Astrocyte (in vitro differentiated cells and primary cell): ENCODE measurements around the gene MOSMO.

Source experiments
- EZH2 ChIP-seq: IDR thresholded peaks from 2 replicates; pipeline ENCODE4 v1.6.1; 2012; ENCODE audit warnings: mild to moderate bottlenecking, low read length, inconsistent platforms; ENCODE audit not compliant: insufficient read depth
- TF ChIP-seq, protein P1 (sequence below): IDR thresholded peaks from 2 replicates; pipeline ENCODE4 v1.5.1; 2011; ENCODE audit warnings: low read depth, mild to moderate bottlenecking, inconsistent platforms, low read length, moderate library complexity; ENCODE audit not compliant: insufficient read depth

DNA sequence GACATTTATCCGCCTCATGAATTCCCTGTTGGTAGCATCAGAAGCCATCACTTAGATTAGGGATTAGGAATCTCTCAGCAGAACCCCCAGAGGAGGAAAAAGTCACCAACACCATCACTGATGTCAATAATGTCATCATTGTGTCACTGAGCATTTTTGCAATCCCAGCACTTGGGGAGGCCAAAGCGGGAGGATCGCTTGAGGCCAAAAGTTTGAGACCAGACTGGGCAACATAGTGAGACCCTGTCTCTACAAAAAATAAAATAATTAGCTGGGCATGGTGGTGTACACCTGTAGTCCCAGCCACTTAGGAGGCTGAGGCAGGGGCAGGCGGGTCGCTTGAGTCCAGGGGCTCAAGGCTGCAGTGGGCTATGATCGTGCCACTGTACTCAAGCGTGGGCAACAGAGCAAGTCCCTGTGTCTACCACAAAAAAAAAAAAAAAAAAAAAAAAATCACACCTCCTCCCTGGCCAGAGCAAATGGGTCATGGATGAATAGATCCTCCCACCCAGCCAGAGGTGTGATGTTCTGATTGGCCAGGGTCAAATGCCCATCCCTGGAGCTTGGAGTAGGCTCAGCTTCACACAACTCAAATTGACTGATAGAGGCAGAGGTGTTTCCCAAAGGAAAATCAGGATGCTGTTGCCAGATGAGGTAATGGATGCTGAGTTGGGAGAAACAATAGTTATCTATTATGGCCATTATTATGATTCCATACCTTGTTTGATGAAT is 116.0 kb downstream of the MOSMO start:
- TF ChIP-seq EZH2 = no peak
- TF ChIP-seq, protein P1, sequence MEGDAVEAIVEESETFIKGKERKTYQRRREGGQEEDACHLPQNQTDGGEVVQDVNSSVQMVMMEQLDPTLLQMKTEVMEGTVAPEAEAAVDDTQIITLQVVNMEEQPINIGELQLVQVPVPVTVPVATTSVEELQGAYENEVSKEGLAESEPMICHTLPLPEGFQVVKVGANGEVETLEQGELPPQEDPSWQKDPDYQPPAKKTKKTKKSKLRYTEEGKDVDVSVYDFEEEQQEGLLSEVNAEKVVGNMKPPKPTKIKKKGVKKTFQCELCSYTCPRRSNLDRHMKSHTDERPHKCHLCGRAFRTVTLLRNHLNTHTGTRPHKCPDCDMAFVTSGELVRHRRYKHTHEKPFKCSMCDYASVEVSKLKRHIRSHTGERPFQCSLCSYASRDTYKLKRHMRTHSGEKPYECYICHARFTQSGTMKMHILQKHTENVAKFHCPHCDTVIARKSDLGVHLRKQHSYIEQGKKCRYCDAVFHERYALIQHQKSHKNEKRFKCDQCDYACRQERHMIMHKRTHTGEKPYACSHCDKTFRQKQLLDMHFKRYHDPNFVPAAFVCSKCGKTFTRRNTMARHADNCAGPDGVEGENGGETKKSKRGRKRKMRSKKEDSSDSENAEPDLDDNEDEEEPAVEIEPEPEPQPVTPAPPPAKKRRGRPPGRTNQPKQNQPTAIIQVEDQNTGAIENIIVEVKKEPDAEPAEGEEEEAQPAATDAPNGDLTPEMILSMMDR = no peak
